B cell (primary cell): ENCODE results near the gene ADAM12. TPM values are rescaled to one million over a fixed set of nuclear protein-coding genes. Genes with fewer than 3 reads are reported as not detected.

Experiments
- ATAC-seq: fragments of 200-7000 bp; cut with Tn5 transposase; one replicate; pipeline ENCODE4 v1.10.0; 2021; ENCODE audit warnings: low read depth, mild to moderate bottlenecking, moderate number of reproducible peaks, moderate library complexity
- CTCF ChIA-PET: fragments of 350-600 bp; sonication (Branson Sonifier 250); formaldehyde crosslinking; loops from one replicate; lab custom pipeline; 2021; ENCODE audit warnings: antibody characterized with exemption, inconsistent platforms; lab: Charles Lee
- POLR2A ChIA-PET: fragments of 350-600 bp; sonication (Branson Sonifier 250); formaldehyde crosslinking; loops from one replicate; lab custom pipeline; 2021; ENCODE audit warnings: antibody characterized with exemption; lab: Charles Lee
- DNase-seq: peaks from one replicate; pipeline ENCODE4 v3.0.0; 2013
- H2AFZ ChIP-seq: 2 replicates; pipeline ENCODE4 v1.6.1; 2012; ENCODE audit warnings: mild to moderate bottlenecking, low read depth, low read length; ENCODE audit not compliant: insufficient read depth, poor library complexity, severe bottlenecking
- H3K27ac ChIP-seq, 2 donors: 1 replicate in 1 of 2; 2 replicates in 1 of 2; pipeline ENCODE4 v1.5.1; 2012 to 2013; ENCODE audit warnings: low read length in 2 of 2, mild to moderate bottlenecking in 2 of 2, moderate library complexity in 1 of 2
- H3K27me3 ChIP-seq, 4 experiments: fragments of 200-600 bp in 1 of 4; sonication (generic) in 1 of 4; replicated peaks in 1 of 4; 1 replicate in 2 of 4; 2 replicates in 2 of 4; pipeline versions ENCODE4 v1.6.1 to v1.7.0; 2013 to 2016; ENCODE audit warnings: low read length in 3 of 4, mild to moderate bottlenecking in 2 of 4, mixed read lengths in 1 of 4, moderate library complexity in 1 of 4; ENCODE audit not compliant: insufficient read depth in 4 of 4, control insufficient read depth in 3 of 4; ENCODE audit errors: control extremely low read depth in 1 of 4
- H3K36me3 ChIP-seq, 2 experiments: replicated peaks in 1 of 2; 1 replicate in 1 of 2; 2 replicates in 1 of 2; pipeline versions ENCODE4 v1.6.1 to v1.7.1; 2013; ENCODE audit warnings: low read length in 1 of 2; ENCODE audit not compliant: insufficient read depth in 2 of 2, control insufficient read depth in 1 of 2; ENCODE audit errors: control extremely low read depth in 1 of 2, extremely low read depth in 1 of 2
- H3K4me1 ChIP-seq, 2 donors: fragments of 200-600 bp in 1 of 2; sonication (generic) in 1 of 2; 1 replicate in 1 of 2; 2 replicates in 1 of 2; pipeline versions ENCODE4 v1.5.1 to v1.6.1; 2013 to 2017; ENCODE audit warnings: low read length in 2 of 2; ENCODE audit not compliant: control insufficient read depth in 2 of 2, insufficient read depth in 2 of 2
- H3K4me2 ChIP-seq: replicated peaks from 2 replicates; pipeline ENCODE3; 2012; ENCODE audit warnings: mild to moderate bottlenecking, low read depth, low read length; ENCODE audit not compliant: poor library complexity, severe bottlenecking
- H3K4me3 ChIP-seq, 5 experiments: fragments of 200-600 bp in 1 of 5; sonication (generic) in 1 of 5; 1 replicate in 3 of 5; 2 replicates in 2 of 5; pipeline versions ENCODE4 v1.5.1 to v1.7.0; 2011 to 2016; ENCODE audit warnings: low read length in 4 of 5, mild to moderate bottlenecking in 4 of 5, low read depth in 2 of 5, control low read depth in 1 of 5, moderate library complexity in 1 of 5; ENCODE audit not compliant: insufficient read depth in 1 of 5; ENCODE audit errors: control extremely low read depth in 1 of 5, extremely low read depth in 1 of 5
- H3K79me2 ChIP-seq: fragments of 200-600 bp; sonication (generic); one replicate; pipeline ENCODE4 v1.6.0; 2016; ENCODE audit warnings: low read length; ENCODE audit not compliant: control insufficient read depth, insufficient read depth
- H3K9ac ChIP-seq: fragments of 200-600 bp; sonication (generic); 2 replicates; pipeline ENCODE4 v1.6.1; 2017; ENCODE audit warnings: mild to moderate bottlenecking, low read length, moderate library complexity
- H3K9me3 ChIP-seq, 3 donors: one replicate each; pipeline versions ENCODE4 v1.6.1 to v1.7.1; 2013; ENCODE audit warnings: low read length in 2 of 3; ENCODE audit not compliant: control insufficient read depth in 2 of 3, insufficient read depth in 1 of 3; ENCODE audit errors: control extremely low read depth in 1 of 3
- H4K20me1 ChIP-seq: 2 replicates; pipeline ENCODE4 v1.6.0; 2012; ENCODE audit warnings: mild to moderate bottlenecking, low read length; ENCODE audit not compliant: insufficient read depth, control insufficient read depth, poor library complexity, severe bottlenecking
- H3K27ac Mint-ChIP-seq: one replicate; pipeline ENCODE4 v1.8.0; 2021; ENCODE audit warnings: mixed read lengths
- H3K27me3 Mint-ChIP-seq: one replicate; pipeline ENCODE4 v1.8.0; 2021; ENCODE audit warnings: mixed read lengths
- H3K4me1 Mint-ChIP-seq: one replicate; pipeline ENCODE4 v1.8.0; 2021; ENCODE audit warnings: mixed read lengths
- H3K4me3 Mint-ChIP-seq: one replicate; pipeline ENCODE4 v1.8.0; 2021; ENCODE audit warnings: mixed read lengths
- H3K9me3 Mint-ChIP-seq: one replicate; pipeline ENCODE4 v1.8.0; 2022; ENCODE audit warnings: mixed read lengths; ENCODE audit not compliant: insufficient read depth
- EZH2 ChIP-seq: IDR thresholded peaks from 2 replicates; pipeline ENCODE4 v1.6.1; 2012; ENCODE audit warnings: borderline replicate concordance, low read depth, mild to moderate bottlenecking, moderate library complexity, low read length; ENCODE audit not compliant: insufficient read depth, poor library complexity, severe bottlenecking
- WGBS: methylation state at CpG from one replicate; pipeline ENCODE4 v1.1.5; 2013; ENCODE audit warnings: missing lambda C conversion rate; ENCODE audit not compliant: insufficient coverage; 5-methylcytosine and 5-hydroxymethylcytosine counted together
- intact Hi-C: fragments of 100-400 bp; cut with micrococcal nuclease; formaldehyde crosslinking; loops from one replicate; pipeline ENCODE4 v1.10.0; 2022
- polyA plus RNA-seq: library from polyadenylated mRNA; depleted of rRNA; stranded (reverse); fragments of >200 nt; gene quantifications from 2 replicates; pipeline ENCODE4 v1.2.3, GENCODE V29; 2012
- total RNA-seq, 2 donors: library from RNA; stranded (reverse); fragments of 120-200 nt in 1 of 2; gene quantifications; 1 replicate in 1 of 2; 2 replicates in 1 of 2; pipeline versions ENCODE4 v1.2.3 to v1.2.4, GENCODE V29; 2013 to 2022
- TF ChIP-seq, protein P1 (sequence below): fragments of 200-600 bp; IDR thresholded peaks from one replicate; pipeline ENCODE4 v1.8.0; 2022; ENCODE audit warnings: antibody characterized with exemption, mild to moderate bottlenecking

ADAM12 gene
- total and polyA plus RNA-seq, 2 donors (not counting 1 experiment from before 2014, with no cell fraction given): 0.01 to 0.22 TPM

DNA sequence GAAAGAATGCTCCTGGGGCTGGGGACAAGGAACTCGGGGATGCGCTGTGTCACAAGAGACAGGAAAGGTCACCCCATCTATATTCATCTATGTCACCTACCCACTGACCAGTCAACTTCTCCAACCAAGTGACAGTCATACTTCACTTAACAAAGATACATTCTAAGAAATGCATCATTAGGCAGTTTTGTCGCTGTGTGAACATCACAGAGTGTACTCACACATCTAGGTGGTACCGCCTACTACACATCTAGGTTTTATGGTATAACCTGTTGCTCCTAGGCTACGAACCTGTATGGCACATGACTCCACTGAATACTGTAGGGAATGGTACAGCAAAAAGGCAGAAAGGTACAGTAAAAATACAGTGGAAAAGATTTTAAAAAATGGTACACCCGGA lies 3.8 kb upstream of the ADAM12 start:
- Histone ChIP-seq H3K4me2 (no peak overlapping the region), H2AFZ (no peak overlapping the region), H3K4me3 (no peak overlapping the region), H3K79me2 (no peaks in the 10 kb centered on the region), H3K36me3 (no peaks in the 10 kb centered on the region), H3K9ac (no peak overlapping the region), H4K20me1 (no peaks in the 10 kb centered on the region), H3K27me3 (peaks cover 0 to 15% (median 6%) of the 10 kb centered on the region in 4 experiments), H3K4me1 (no peaks in the 10 kb centered on the region), H3K9me3 (peaks cover 0 to 18% (median 0%) of the 10 kb centered on the region in 3 donors), H3K27ac (no peak overlapping the region)
- Mint-ChIP-seq H3K27me3 (peaks cover 29% of the 10 kb centered on the region), H3K9me3 (peaks cover 2% of the 10 kb centered on the region), H3K4me1 (peaks cover 3% of the 10 kb centered on the region), H3K4me3 (no peak overlapping the region), H3K27ac (no peak overlapping the region)
- ChIA-PET POLR2A (no interaction called here), CTCF (no interaction called here)
- no peak for ATAC-seq
- TF ChIP-seq EZH2: no peak
- TF ChIP-seq, protein P1, sequence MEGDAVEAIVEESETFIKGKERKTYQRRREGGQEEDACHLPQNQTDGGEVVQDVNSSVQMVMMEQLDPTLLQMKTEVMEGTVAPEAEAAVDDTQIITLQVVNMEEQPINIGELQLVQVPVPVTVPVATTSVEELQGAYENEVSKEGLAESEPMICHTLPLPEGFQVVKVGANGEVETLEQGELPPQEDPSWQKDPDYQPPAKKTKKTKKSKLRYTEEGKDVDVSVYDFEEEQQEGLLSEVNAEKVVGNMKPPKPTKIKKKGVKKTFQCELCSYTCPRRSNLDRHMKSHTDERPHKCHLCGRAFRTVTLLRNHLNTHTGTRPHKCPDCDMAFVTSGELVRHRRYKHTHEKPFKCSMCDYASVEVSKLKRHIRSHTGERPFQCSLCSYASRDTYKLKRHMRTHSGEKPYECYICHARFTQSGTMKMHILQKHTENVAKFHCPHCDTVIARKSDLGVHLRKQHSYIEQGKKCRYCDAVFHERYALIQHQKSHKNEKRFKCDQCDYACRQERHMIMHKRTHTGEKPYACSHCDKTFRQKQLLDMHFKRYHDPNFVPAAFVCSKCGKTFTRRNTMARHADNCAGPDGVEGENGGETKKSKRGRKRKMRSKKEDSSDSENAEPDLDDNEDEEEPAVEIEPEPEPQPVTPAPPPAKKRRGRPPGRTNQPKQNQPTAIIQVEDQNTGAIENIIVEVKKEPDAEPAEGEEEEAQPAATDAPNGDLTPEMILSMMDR: no peak
- no peak for DNase-seq
- 58% methylated on average over 3 of the region's 6 CpGs for WGBS
- intact Hi-C loops: no loop called here

DNA sequence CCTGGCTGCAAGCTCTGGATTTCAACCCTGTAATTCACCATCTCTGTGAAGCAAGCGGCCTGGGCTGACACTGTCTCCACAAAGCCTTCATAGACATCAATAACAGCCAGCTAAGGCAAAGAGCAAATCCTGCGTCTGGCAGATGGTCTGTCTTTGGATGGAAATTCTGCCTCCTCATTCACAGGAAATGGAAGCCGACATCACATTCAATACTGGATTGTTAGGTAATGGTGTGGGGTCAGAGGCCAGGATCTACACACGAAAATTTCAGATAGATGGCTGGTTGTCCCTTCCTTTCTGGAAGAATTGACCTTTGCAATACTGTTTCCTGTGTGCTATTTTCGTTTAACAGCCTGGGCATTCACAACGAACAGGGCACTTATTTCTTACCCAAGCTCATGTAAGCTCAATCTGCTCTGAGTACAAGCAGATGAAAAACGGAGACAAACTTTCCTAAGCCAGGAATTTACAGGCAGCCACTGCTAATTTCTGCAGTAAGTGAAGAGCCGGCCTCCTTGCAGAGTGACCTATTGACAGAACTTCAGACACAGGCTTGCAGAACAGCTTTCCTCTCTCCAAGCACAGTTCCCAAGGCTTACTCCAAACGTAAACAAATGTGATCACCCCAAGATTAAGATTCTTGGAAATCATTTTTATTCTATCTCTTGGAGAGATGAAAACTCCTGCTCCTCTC lies 3.1 kb upstream of the ADAM12 start:
- peaks cover 36% of the 10 kb centered on the region for H3K27me3 Mint-ChIP-seq
- Histone ChIP-seq H3K9ac (no peak overlapping the region), H3K4me3 (no peak overlapping the region), H3K9me3 (peaks cover 0 to 21% (median 0%) of the 10 kb centered on the region in 3 donors), H2AFZ (no peak overlapping the region), H3K4me1 (no peaks in the 10 kb centered on the region), H3K36me3 (no peaks in the 10 kb centered on the region), H4K20me1 (no peaks in the 10 kb centered on the region), H3K4me2 (no peak overlapping the region), H3K27ac (no peak overlapping the region), H3K79me2 (no peaks in the 10 kb centered on the region), H3K27me3 (peaks cover 0 to 17% (median 6%) of the 10 kb centered on the region in 4 experiments)
- ATAC-seq: no peak
- ChIA-PET POLR2A (no interaction called here), CTCF (no interaction called here)
- no peak overlapping the region for H3K4me3 Mint-ChIP-seq
- H3K4me1 Mint-ChIP-seq: peaks cover 7% of the 10 kb centered on the region
- intact Hi-C loops: no loop called here
- TF ChIP-seq EZH2: no peak
- TF ChIP-seq, protein P1: no peak
- 38% methylated on average over 5 of the region's 9 CpGs for WGBS
- H3K27ac Mint-ChIP-seq: no peak overlapping the region
- H3K9me3 Mint-ChIP-seq: peaks cover 2% of the 10 kb centered on the region
- DNase-seq: no peak
